MG63 (cell line): ENCODE measurements around the gene CHCT1. TPM values are rescaled to one million over a fixed set of nuclear protein-coding genes. Genes with fewer than 3 reads are reported as not detected.

Source experiments
- DNase-seq: peaks from one replicate; pipeline ENCODE4 v3.0.0-alpha.2; 2020
- H3K27me3 ChIP-seq: fragments of 250-450 bp; sonication (Bioruptor Pico); 2 replicates; pipeline ENCODE4 v1.5.1; 2020; ENCODE audit warnings: mild to moderate bottlenecking, moderate library complexity
- H3K36me3 ChIP-seq: fragments of 250-450 bp; sonication (Bioruptor Pico); 2 replicates; pipeline ENCODE4 v1.5.1; 2020; ENCODE audit warnings: mild to moderate bottlenecking, moderate library complexity
- H3K4me3 ChIP-seq: fragments of 250-450 bp; sonication (Bioruptor Pico); 2 replicates; pipeline ENCODE4 v1.5.1; 2020; ENCODE audit warnings: mild to moderate bottlenecking, moderate library complexity
- H3K9me3 ChIP-seq: fragments of 250-450 bp; sonication (Bioruptor Pico); 2 replicates; pipeline ENCODE4 v1.5.1; 2020; ENCODE audit warnings: mild to moderate bottlenecking, moderate library complexity
- total RNA-seq: library from RNA; depleted of rRNA; stranded (reverse); fragments of >200 nt; shearing (Covaris generic); gene quantifications from 2 replicates; pipeline ENCODE4 v1.2.3, GENCODE V29; 2014; ENCODE audit warnings: low replicate concordance; rRNA removed

The CHCT1 gene
- total RNA-seq, 1 experiment from 2014 or later, result not detected

- peaks cover 83% of the 10 kb centered on the region for H3K36me3 ChIP-seq
Measured at GRCh38 chr17:60461584-60461983, 39.3 kb downstream of the CHCT1 start.

GRCh38 chr17:60463157-60463835 lies 41.0 kb downstream of the CHCT1 start:
- no peak for DNase-seq
- Histone ChIP-seq H3K27me3 (no peaks in the 10 kb centered on the region), H3K36me3 (peaks cover 75% of the 10 kb centered on the region)

More at GRCh38 chr17:60461584-60461983, 39.3 kb downstream of the CHCT1 start:
- H3K4me3 ChIP-seq, result no peak overlapping the region
- H3K27me3 ChIP-seq, result no peaks in the 10 kb centered on the region
- no peak for DNase-seq
- H3K9me3 ChIP-seq, result 0 out of 2 replicates have a peak, but pooled peaks cover 6% of the 10 kb centered on the region

GRCh38 chr17:60464343-60464742 lies 42.1 kb downstream of the CHCT1 start:
- Histone ChIP-seq H3K36me3 (peaks cover 66% of the 10 kb centered on the region), H3K27me3 (no peaks in the 10 kb centered on the region), H3K4me3 (no peak overlapping the region), H3K9me3 (no peaks in the 10 kb centered on the region)
- no peak for DNase-seq

More at GRCh38 chr17:60463157-60463835, 41.0 kb downstream of the CHCT1 start:
- Histone ChIP-seq H3K4me3 (no peak overlapping the region), H3K9me3 (0 out of 2 replicates have a peak, but pooled peaks cover 2% of the 10 kb centered on the region)

- peaks cover 54% of the 10 kb centered on the region for H3K36me3 ChIP-seq
- no peaks in the 10 kb centered on the region for H3K27me3 ChIP-seq
- H3K9me3 ChIP-seq, result peaks cover 5% of the 10 kb centered on the region; the same call in 1 of the 2 replicates
- H3K4me3 ChIP-seq, result no peak overlapping the region
- no peak for DNase-seq
Measured at GRCh38 chr17:60468371-60468770, 46.1 kb downstream of the CHCT1 start.

GRCh38 chr17:60471451-60471850 lies 49.2 kb downstream of the CHCT1 start:
- H3K9me3 ChIP-seq, result peaks cover 5% of the 10 kb centered on the region; the same call in 1 of the 2 replicates
- H3K36me3 ChIP-seq, result peaks cover 38% of the 10 kb centered on the region
- no peaks in the 10 kb centered on the region for H3K27me3 ChIP-seq
- no peak for DNase-seq
- H3K4me3 ChIP-seq, result no peak overlapping the region

- Histone ChIP-seq H3K4me3 (no peak overlapping the region), H3K27me3 (no peaks in the 10 kb centered on the region), H3K9me3 (peaks cover 5% of the 10 kb centered on the region; the same call in 1 of the 2 replicates), H3K36me3 (peaks cover 31% of the 10 kb centered on the region)
- no peak for DNase-seq
Measured at GRCh38 chr17:60472449-60472848, 50.2 kb downstream of the CHCT1 start.

GRCh38 chr17:60473788-60474187 lies 51.5 kb downstream of the CHCT1 start:
- H3K9me3 ChIP-seq, result peaks cover 5% of the 10 kb centered on the region; the same call in 1 of the 2 replicates
- H3K4me3 ChIP-seq, result no peak overlapping the region
- H3K27me3 ChIP-seq, result no peaks in the 10 kb centered on the region
- no peak for DNase-seq
- peaks cover 36% of the 10 kb centered on the region for H3K36me3 ChIP-seq

Other genes starting within 250 kb of the CHCT1 start
- gene USP32, start 30.4 kb upstream of the CHCT1 start, total RNA-seq, result 24.7 and 37.4 TPM in 2 replicates
- gene APPBP2, start 103.8 kb downstream of the CHCT1 start, total RNA-seq, result 18.0 and 56.4 TPM in 2 replicates
- gene PPM1D, start 177.7 kb downstream of the CHCT1 start, total RNA-seq, result 12.4 and 26.6 TPM in 2 replicates